ENCODE results near the gene MUC16. TPM values are rescaled to one million over a fixed set of nuclear protein-coding genes. Genes with fewer than 3 reads are reported as not detected.
"Not testable (repeated sequence)": the region's sequence is repeated elsewhere in the genome, so short reads cannot be mapped to it uniquely, and the experiment has no call there.

MUC16 gene
- total RNA-seq, 1 donor from 2014 or later = 119 TPM

GRCh38 chr19:9054207-9054606, 44.0 kb upstream of the MUC16 start:
- H3K4me3 Mint-ChIP-seq = peak overlapping the region; percentile 54
- TF ChIP-seq CTCF (conservative IDR thresholded peaks at IDR 0.05) = no peak
- peaks cover 3% of the 10 kb centered on the region for H3K4me1 Mint-ChIP-seq (ENCODE audit: unreplicated experiment)
- no peak for DNase-seq (ENCODE audit: extremely low spot score, unreplicated experiment)
- H3K27ac Mint-ChIP-seq = peak overlapping the region; percentile 99
- no peaks in the 10 kb centered on the region for H3K36me3 Mint-ChIP-seq
- peaks cover 7% of the 10 kb centered on the region for H3K27me3 Mint-ChIP-seq
- no peaks in the 10 kb centered on the region for H3K9me3 Mint-ChIP-seq

- not testable (repeated sequence) for H3K36me3 Mint-ChIP-seq; DNase-seq (ENCODE audit: extremely low spot score, unreplicated experiment); H3K4me1 Mint-ChIP-seq (ENCODE audit: unreplicated experiment); H3K9me3 Mint-ChIP-seq; H3K27me3 Mint-ChIP-seq
- peak overlapping the region; percentile 99 for H3K27ac Mint-ChIP-seq
- peak overlapping the region; percentile 54 for H3K4me3 Mint-ChIP-seq
Measured at GRCh38 chr19:9053674-9054073, 43.5 kb upstream of the MUC16 start.

GRCh38 chr19:9052894-9053293, 42.7 kb upstream of the MUC16 start:
- H3K27me3 Mint-ChIP-seq = peaks cover 7% of the 10 kb centered on the region
- no peaks in the 10 kb centered on the region for H3K9me3 Mint-ChIP-seq
- TF ChIP-seq CTCF (conservative IDR thresholded peaks at IDR 0.05) = no peak
- no peak for DNase-seq (ENCODE audit: extremely low spot score, unreplicated experiment)
- no peak overlapping the region for H3K4me3 Mint-ChIP-seq
- H3K27ac Mint-ChIP-seq = peak overlapping the region; percentile 99
- no peaks in the 10 kb centered on the region for H3K36me3 Mint-ChIP-seq
- no peaks in the 10 kb centered on the region for H3K4me1 Mint-ChIP-seq (ENCODE audit: unreplicated experiment)

GRCh38 chr19:9046694-9047093, 36.5 kb upstream of the MUC16 start:
- peak overlapping the region; percentile 50 for H3K27ac Mint-ChIP-seq
- DNase-seq (ENCODE audit: extremely low spot score, unreplicated experiment) = no peak
- H3K4me1 Mint-ChIP-seq (ENCODE audit: unreplicated experiment) = peaks cover 3% of the 10 kb centered on the region
- no peak overlapping the region for H3K4me3 Mint-ChIP-seq
- H3K36me3 Mint-ChIP-seq = no peaks in the 10 kb centered on the region
- H3K27me3 Mint-ChIP-seq = no peaks in the 10 kb centered on the region
- no peak for TF ChIP-seq CTCF (conservative IDR thresholded peaks at IDR 0.05)
- no peaks in the 10 kb centered on the region for H3K9me3 Mint-ChIP-seq

GRCh38 chr19:9044449-9044848, 34.2 kb upstream of the MUC16 start:
- H3K4me3 Mint-ChIP-seq = no peak overlapping the region
- no peaks in the 10 kb centered on the region for H3K36me3 Mint-ChIP-seq
- TF ChIP-seq CTCF (conservative IDR thresholded peaks at IDR 0.05) = no peak
- no peaks in the 10 kb centered on the region for H3K27me3 Mint-ChIP-seq
- peak overlapping the region; percentile 46 for H3K27ac Mint-ChIP-seq
- no peaks in the 10 kb centered on the region for H3K9me3 Mint-ChIP-seq
- no peak for DNase-seq (ENCODE audit: extremely low spot score, unreplicated experiment)
- H3K4me1 Mint-ChIP-seq (ENCODE audit: unreplicated experiment) = peaks cover 3% of the 10 kb centered on the region

GRCh38 chr19:9043524-9043923, 33.3 kb upstream of the MUC16 start:
- H3K36me3 Mint-ChIP-seq = no peaks in the 10 kb centered on the region
- H3K27ac Mint-ChIP-seq = peak overlapping the region; percentile 65
- DNase-seq (ENCODE audit: extremely low spot score, unreplicated experiment) = no peak
- no peak overlapping the region for H3K4me3 Mint-ChIP-seq
- no peak for TF ChIP-seq CTCF (conservative IDR thresholded peaks at IDR 0.05)
- H3K4me1 Mint-ChIP-seq (ENCODE audit: unreplicated experiment) = peaks cover 3% of the 10 kb centered on the region
- no peaks in the 10 kb centered on the region for H3K9me3 Mint-ChIP-seq
- H3K27me3 Mint-ChIP-seq = no peaks in the 10 kb centered on the region

All from type B pancreatic cell (in vitro differentiated cells).